Measurements from ENCODE around the gene LRRFIP1.
A peak's percentile ranks its signal among the peaks of the same experiment; 100 is the strongest.

Gene LRRFIP1

DNA sequence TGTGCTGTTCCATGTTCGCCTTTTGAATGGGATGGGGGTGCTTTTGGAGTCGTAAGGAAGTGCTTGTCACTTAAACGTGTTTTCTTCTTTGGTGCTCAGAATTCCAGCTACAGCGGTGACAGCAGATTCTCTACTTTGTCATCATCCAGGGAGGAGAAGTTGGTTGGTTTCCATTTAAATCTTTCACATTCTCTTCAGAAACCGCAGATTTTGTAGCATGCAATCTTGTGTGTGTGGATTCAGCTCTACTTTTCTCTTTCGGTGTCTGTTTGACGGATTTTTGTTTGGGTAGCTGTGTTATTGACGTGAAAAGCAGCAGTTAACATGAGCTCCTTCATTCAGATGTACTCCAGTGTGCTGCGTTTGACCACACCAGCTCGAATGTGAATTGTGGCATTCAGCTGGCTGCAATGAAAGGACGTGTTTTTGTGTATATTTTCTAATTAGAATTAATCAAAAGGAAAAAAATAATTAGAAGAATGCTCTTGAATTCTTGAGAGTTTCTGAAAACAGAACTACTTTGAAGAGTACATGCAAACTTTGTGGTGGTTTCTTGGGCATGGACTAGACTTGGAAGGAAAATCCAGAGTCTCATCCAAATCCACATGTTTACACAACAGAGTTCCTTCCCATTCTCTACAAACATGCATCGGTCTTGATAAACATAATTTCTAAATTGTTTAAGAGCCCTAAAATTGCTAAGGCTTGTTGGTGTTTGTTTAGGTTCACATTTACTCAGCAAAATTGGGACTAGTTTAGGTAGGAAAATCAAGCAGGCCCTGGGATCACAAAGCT lies 102.5 kb downstream of the LRRFIP1 start:
- ChIA-PET POLR2A (interaction anchor here (1.7 kb wide), 1 partner anchor 10 kb away, joined by 6 read pairs; no protein-coding TSS in a partner anchor), CTCF (interaction anchor here (0.6 to 7.3 kb wide), 8 partner anchors 13 to 146 kb away, joined by 3 to 65 read pairs (median 4); no protein-coding TSS in a partner anchor)
- peaks cover 6 to 41% (median 10%) of the 10 kb centered on the region in 4 experiments for H3K36me3 ChIP-seq (ENCODE audit: control insufficient read depth in 4 of 4, insufficient read depth in 4 of 4, low read length in 3 of 4)
- H3K27ac ChIP-seq (ENCODE audit: insufficient read depth in 1 of 2, low read depth in 1 of 2, low read length in 2 of 2, poor library complexity in 1 of 2, severe bottlenecking in 2 of 2) = no peak overlapping the region
- DNase-seq = no peak
- peaks cover 0 to 38% (median 27%) of the 10 kb centered on the region in 4 experiments for H3K4me1 ChIP-seq (ENCODE audit: control extremely low read depth in 1 of 4, control insufficient read depth in 4 of 4, insufficient read depth in 4 of 4, low read length in 3 of 4)
- no peak overlapping the region for H3K4me3 ChIP-seq (ENCODE audit: control insufficient read depth in 1 of 7, extremely low read depth in 1 of 7, insufficient read depth in 4 of 7, low read depth in 2 of 7, low read length in 6 of 7)
- 100% methylated on average over 5 of the region's 12 CpGs for WGBS (ENCODE audit: insufficient coverage)
- no peaks in the 10 kb centered on the region for H3K9me3 ChIP-seq (ENCODE audit: control extremely low read depth in 1 of 5, control insufficient read depth in 4 of 5, insufficient read depth in 2 of 5, low read depth in 1 of 5, low read length in 4 of 5)
- H3K27me3 ChIP-seq (replicated peaks in 2 of 5; ENCODE audit: control insufficient read depth in 4 of 5, insufficient read depth in 5 of 5, low read length in 4 of 5) = no peaks in the 10 kb centered on the region

DNA sequence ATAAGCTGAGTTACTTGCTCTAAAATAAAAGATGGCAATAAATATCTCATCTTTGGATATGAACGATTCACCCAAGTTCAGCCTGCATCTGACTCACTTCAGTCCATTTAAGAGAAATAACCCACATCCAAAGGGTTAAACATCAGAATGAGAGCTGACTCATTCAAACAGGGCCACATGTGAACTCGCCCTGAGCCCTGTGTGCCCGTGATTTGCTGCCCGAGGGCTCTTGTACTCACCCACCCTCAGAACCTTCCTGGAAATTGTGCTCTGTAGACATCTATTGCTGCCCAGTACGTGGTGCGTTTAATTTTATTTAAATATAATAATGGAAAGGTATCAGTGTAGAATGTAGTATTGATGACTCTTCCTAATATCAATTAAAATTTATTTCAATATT lies 104.3 kb downstream of the LRRFIP1 start:
- H3K4me3 ChIP-seq (ENCODE audit: control insufficient read depth in 1 of 7, extremely low read depth in 1 of 7, insufficient read depth in 4 of 7, low read depth in 2 of 7, low read length in 6 of 7) = no peak overlapping the region
- POLR2A ChIA-PET = interaction anchor here (0.7 kb wide), 1 partner anchor 161 kb away, joined by 3 read pairs; no protein-coding TSS in a partner anchor
- peaks cover 0 to 32% (median 24%) of the 10 kb centered on the region in 4 experiments for H3K4me1 ChIP-seq (ENCODE audit: control extremely low read depth in 1 of 4, control insufficient read depth in 4 of 4, insufficient read depth in 4 of 4, low read length in 3 of 4)
- no peaks in the 10 kb centered on the region for H3K9me3 ChIP-seq (ENCODE audit: control extremely low read depth in 1 of 5, control insufficient read depth in 4 of 5, insufficient read depth in 2 of 5, low read depth in 1 of 5, low read length in 4 of 5)
- CTCF ChIA-PET = interaction anchor here (0.8 to 7.3 kb wide), 10 partner anchors 14 to 150 kb away, joined by 3 to 65 read pairs (median 4); no protein-coding TSS in a partner anchor
- no peak overlapping the region for H3K27ac ChIP-seq (ENCODE audit: insufficient read depth in 1 of 2, low read depth in 1 of 2, low read length in 2 of 2, poor library complexity in 1 of 2, severe bottlenecking in 2 of 2)
- no peaks in the 10 kb centered on the region for H3K27me3 ChIP-seq (replicated peaks in 2 of 5; ENCODE audit: control insufficient read depth in 4 of 5, insufficient read depth in 5 of 5, low read length in 4 of 5)
- 30% methylated on average over 2 of the region's 6 CpGs for WGBS (ENCODE audit: insufficient coverage)
- peak in 2 of 3 donors; percentile 59 to 62 for DNase-seq
- H3K36me3 ChIP-seq (ENCODE audit: control insufficient read depth in 4 of 4, insufficient read depth in 4 of 4, low read length in 3 of 4) = peaks cover 10 to 44% (median 16%) of the 10 kb centered on the region in 4 experiments

- no peaks in the 10 kb centered on the region for H3K9me3 ChIP-seq (ENCODE audit: control extremely low read depth in 1 of 5, control insufficient read depth in 4 of 5, insufficient read depth in 2 of 5, low read depth in 1 of 5, low read length in 4 of 5)
- H3K4me1 ChIP-seq (ENCODE audit: control extremely low read depth in 1 of 4, control insufficient read depth in 4 of 4, insufficient read depth in 4 of 4, low read length in 3 of 4) = peaks cover 0 to 31% (median 23%) of the 10 kb centered on the region in 4 experiments
- peaks cover 10 to 47% (median 20%) of the 10 kb centered on the region in 4 experiments for H3K36me3 ChIP-seq (ENCODE audit: control insufficient read depth in 4 of 4, insufficient read depth in 4 of 4, low read length in 3 of 4)
- no peak for DNase-seq
- H3K4me3 ChIP-seq (ENCODE audit: control insufficient read depth in 1 of 7, extremely low read depth in 1 of 7, insufficient read depth in 4 of 7, low read depth in 2 of 7, low read length in 6 of 7) = no peak overlapping the region
- POLR2A ChIA-PET = no interaction called here
- H3K27me3 ChIP-seq (replicated peaks in 2 of 5; ENCODE audit: control insufficient read depth in 4 of 5, insufficient read depth in 5 of 5, low read length in 4 of 5) = no peaks in the 10 kb centered on the region
- CTCF ChIA-PET = interaction anchor here (1.4 to 7.3 kb wide), 6 partner anchors 13 to 151 kb away, joined by 3 to 65 read pairs (median 9); no protein-coding TSS in a partner anchor
- 80% methylated on average over 1 of the region's 10 CpGs for WGBS (ENCODE audit: insufficient coverage)
- H3K27ac ChIP-seq (ENCODE audit: insufficient read depth in 1 of 2, low read depth in 1 of 2, low read length in 2 of 2, poor library complexity in 1 of 2, severe bottlenecking in 2 of 2) = peak overlapping the region in 1 of 2 experiments; percentile 23
Observed at GRCh38 chr2:237732070-237732469, 104.7 kb downstream of the LRRFIP1 start.

GRCh38 chr2:237732790-237733381 lies 105.5 kb downstream of the LRRFIP1 start:
- ChIA-PET POLR2A (no interaction called here), CTCF (interaction anchor here (0.9 to 5.0 kb wide), 6 partner anchors 10 to 151 kb away, joined by 3 to 30 read pairs (median 5); no protein-coding TSS in a partner anchor)
- no peak for DNase-seq
- H3K36me3 ChIP-seq (ENCODE audit: control insufficient read depth in 4 of 4, insufficient read depth in 4 of 4, low read length in 3 of 4) = peaks cover 10 to 50% (median 24%) of the 10 kb centered on the region in 4 experiments
- no peaks in the 10 kb centered on the region for H3K27me3 ChIP-seq (replicated peaks in 2 of 5; ENCODE audit: control insufficient read depth in 4 of 5, insufficient read depth in 5 of 5, low read length in 4 of 5)
- peaks cover 0 to 27% (median 23%) of the 10 kb centered on the region in 4 experiments for H3K4me1 ChIP-seq (ENCODE audit: control extremely low read depth in 1 of 4, control insufficient read depth in 4 of 4, insufficient read depth in 4 of 4, low read length in 3 of 4)
- no peak overlapping the region for H3K27ac ChIP-seq (ENCODE audit: insufficient read depth in 1 of 2, low read depth in 1 of 2, low read length in 2 of 2, poor library complexity in 1 of 2, severe bottlenecking in 2 of 2)
- no peak overlapping the region for H3K4me3 ChIP-seq (ENCODE audit: control insufficient read depth in 1 of 7, extremely low read depth in 1 of 7, insufficient read depth in 4 of 7, low read depth in 2 of 7, low read length in 6 of 7)
- 86% methylated on average over 13 of the region's 13 CpGs for WGBS (ENCODE audit: insufficient coverage)
- no peaks in the 10 kb centered on the region for H3K9me3 ChIP-seq (ENCODE audit: control extremely low read depth in 1 of 5, control insufficient read depth in 4 of 5, insufficient read depth in 2 of 5, low read depth in 1 of 5, low read length in 4 of 5)

DNA sequence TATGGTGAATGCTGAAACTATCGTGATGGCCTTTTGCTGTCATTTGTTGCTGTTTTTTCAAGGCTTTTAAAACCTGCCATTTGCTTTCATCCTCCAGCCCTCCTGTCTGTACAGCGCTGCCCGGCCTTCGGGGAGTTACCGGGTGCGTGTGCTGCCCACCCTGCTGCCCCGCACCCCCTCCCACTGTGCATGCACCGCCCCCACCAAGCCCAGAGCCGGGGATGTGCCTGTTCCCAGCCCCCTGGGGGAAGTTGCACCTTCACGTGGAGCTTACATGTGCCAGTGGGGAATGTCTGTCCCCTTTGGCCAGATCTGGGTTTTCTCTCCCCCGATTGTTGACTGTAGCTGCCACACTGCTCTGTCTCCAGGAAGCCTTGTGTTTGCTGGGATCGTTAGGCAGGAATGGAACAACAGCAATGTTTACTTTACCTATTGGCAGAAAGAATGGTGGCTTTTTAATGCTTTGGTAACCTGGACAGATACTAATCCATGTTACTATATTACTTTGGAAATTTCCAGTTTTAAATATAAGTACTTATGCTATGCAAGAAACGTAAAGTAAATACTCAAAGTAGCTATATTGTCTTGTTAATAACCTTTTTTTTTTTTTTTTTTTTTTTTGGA lies 106.4 kb downstream of the LRRFIP1 start:
- ChIA-PET CTCF (interaction anchor here (1.0 to 5.0 kb wide), 4 partner anchors 9 to 60 kb away, joined by 3 to 30 read pairs (median 5); no protein-coding TSS in a partner anchor), POLR2A (no interaction called here)
- 62% methylated on average over 4 of the region's 13 CpGs for WGBS (ENCODE audit: insufficient coverage)
- DNase-seq = no peak
- Histone ChIP-seq H3K4me1 (ENCODE audit: control extremely low read depth in 1 of 4, control insufficient read depth in 4 of 4, insufficient read depth in 4 of 4, low read length in 3 of 4) (peaks cover 0 to 27% (median 22%) of the 10 kb centered on the region in 4 experiments), H3K27ac (ENCODE audit: insufficient read depth in 1 of 2, low read depth in 1 of 2, low read length in 2 of 2, poor library complexity in 1 of 2, severe bottlenecking in 2 of 2) (no peak overlapping the region), H3K36me3 (ENCODE audit: control insufficient read depth in 4 of 4, insufficient read depth in 4 of 4, low read length in 3 of 4) (peaks cover 10 to 56% (median 31%) of the 10 kb centered on the region in 4 experiments), H3K9me3 (ENCODE audit: control extremely low read depth in 1 of 5, control insufficient read depth in 4 of 5, insufficient read depth in 2 of 5, low read depth in 1 of 5, low read length in 4 of 5) (no peaks in the 10 kb centered on the region), H3K4me3 (ENCODE audit: control insufficient read depth in 1 of 7, extremely low read depth in 1 of 7, insufficient read depth in 4 of 7, low read depth in 2 of 7, low read length in 6 of 7) (no peak overlapping the region), H3K27me3 (replicated peaks in 2 of 5; ENCODE audit: control insufficient read depth in 4 of 5, insufficient read depth in 5 of 5, low read length in 4 of 5) (no peaks in the 10 kb centered on the region)

- Histone ChIP-seq H3K27me3 (replicated peaks in 2 of 5; ENCODE audit: control insufficient read depth in 4 of 5, insufficient read depth in 5 of 5, low read length in 4 of 5) (no peaks in the 10 kb centered on the region), H3K36me3 (ENCODE audit: control insufficient read depth in 4 of 4, insufficient read depth in 4 of 4, low read length in 3 of 4) (peaks cover 7 to 50% (median 35%) of the 10 kb centered on the region in 4 experiments), H3K4me3 (ENCODE audit: control insufficient read depth in 1 of 7, extremely low read depth in 1 of 7, insufficient read depth in 4 of 7, low read depth in 2 of 7, low read length in 6 of 7) (no peak overlapping the region), H3K4me1 (ENCODE audit: control extremely low read depth in 1 of 4, control insufficient read depth in 4 of 4, insufficient read depth in 4 of 4, low read length in 3 of 4) (peaks cover 0 to 27% (median 22%) of the 10 kb centered on the region in 4 experiments), H3K27ac (ENCODE audit: insufficient read depth in 1 of 2, low read depth in 1 of 2, low read length in 2 of 2, poor library complexity in 1 of 2, severe bottlenecking in 2 of 2) (no peak overlapping the region), H3K9me3 (ENCODE audit: control extremely low read depth in 1 of 5, control insufficient read depth in 4 of 5, insufficient read depth in 2 of 5, low read depth in 1 of 5, low read length in 4 of 5) (no peaks in the 10 kb centered on the region)
- CTCF ChIA-PET = interaction anchor here (1.0 to 5.0 kb wide), 5 partner anchors 10 to 153 kb away, joined by 3 to 30 read pairs (median 4); no protein-coding TSS in a partner anchor
- WGBS (ENCODE audit: insufficient coverage) = 91% methylated on average over 22 of the region's 25 CpGs
- no peak for DNase-seq
- POLR2A ChIA-PET = no interaction called here
Observed at GRCh38 chr2:237734905-237735623, 107.7 kb downstream of the LRRFIP1 start.

All from common myeloid progenitor, CD34-positive (primary cell).